Cortex of kidney (tissue), 1 donor: ENCODE data around the gene ATP8A2.

Experiments
- DNase-seq: peaks from one replicate; lab custom pipeline; 2025; lab: John Stamatoyannopoulos, UW

ATP8A2 gene

GRCh38 chr13:25848812-25849745, 477.3 kb downstream of the ATP8A2 start:
- no peak for DNase-seq

- no peak for DNase-seq
Measured at GRCh38 chr13:25857830-25858229, 486.1 kb downstream of the ATP8A2 start.

- DNase-seq: no peak
Measured at GRCh38 chr13:25859528-25859927, 487.8 kb downstream of the ATP8A2 start.

- no peak for DNase-seq
Measured at GRCh38 chr13:25860265-25860664, 488.5 kb downstream of the ATP8A2 start.

GRCh38 chr13:25860862-25861261, 489.1 kb downstream of the ATP8A2 start:
- DNase-seq: no peak

- no peak for DNase-seq
Measured at GRCh38 chr13:25862156-25862555, 490.4 kb downstream of the ATP8A2 start.

GRCh38 chr13:25864116-25864515, 492.3 kb downstream of the ATP8A2 start:
- no peak for DNase-seq

GRCh38 chr13:25864936-25865335, 493.2 kb downstream of the ATP8A2 start:
- no peak for DNase-seq

GRCh38 chr13:25865391-25865790, 493.6 kb downstream of the ATP8A2 start:
- DNase-seq: no peak

GRCh38 chr13:25867038-25867437, 495.3 kb downstream of the ATP8A2 start:
- no peak for DNase-seq

- no peak for DNase-seq
Measured at GRCh38 chr13:25868490-25868889, 496.7 kb downstream of the ATP8A2 start.

- no peak for DNase-seq
Measured at GRCh38 chr13:25869941-25870340, 498.2 kb downstream of the ATP8A2 start.

- DNase-seq: no peak
Measured at GRCh38 chr13:25871389-25872125, 499.8 kb downstream of the ATP8A2 start.

- no peak for DNase-seq
Measured at GRCh38 chr13:25872481-25873241, 500.9 kb downstream of the ATP8A2 start.

- DNase-seq: no peak
Measured at GRCh38 chr13:25873242-25873612, 501.5 kb downstream of the ATP8A2 start.

GRCh38 chr13:25874064-25874737, 502.4 kb downstream of the ATP8A2 start:
- no peak for DNase-seq

GRCh38 chr13:25874907-25875306, 503.1 kb downstream of the ATP8A2 start:
- no peak for DNase-seq

- DNase-seq: no peak
Measured at GRCh38 chr13:25876247-25876646, 504.5 kb downstream of the ATP8A2 start.

- no peak for DNase-seq
Measured at GRCh38 chr13:25879466-25879865, 507.7 kb downstream of the ATP8A2 start.

GRCh38 chr13:25881136-25881926, 509.6 kb downstream of the ATP8A2 start:
- DNase-seq: no peak

- DNase-seq: no peak
Measured at GRCh38 chr13:25881971-25882451, 510.2 kb downstream of the ATP8A2 start.
